ENCODE data around the gene MAGI1.

MAGI1 gene

GRCh38 chr3:65391068-65391467 lies 647.6 kb downstream of the MAGI1 start:
- H3K4me1 ChIP-seq (ENCODE audit: control insufficient read depth in 1 of 2, insufficient read depth in 1 of 2, low read depth in 1 of 2, low read length in 1 of 2): no peaks in the 10 kb centered on the region
- no peaks in the 10 kb centered on the region for H3K27me3 ChIP-seq
- no peaks in the 10 kb centered on the region for H3K36me3 ChIP-seq
- no peak overlapping the region for H3K4me3 ChIP-seq (ENCODE audit: low read depth in 1 of 2, low read length in 1 of 2)
- no peaks in the 10 kb centered on the region for H3K9me3 ChIP-seq
- no peak for TF ChIP-seq CTCF (IDR thresholded peaks at IDR 0.05)
- H3K27ac ChIP-seq: no peak overlapping the region

- TF ChIP-seq CTCF (IDR thresholded peaks at IDR 0.05): no peak
- Histone ChIP-seq H3K9me3 (no peaks in the 10 kb centered on the region), H3K27ac (no peak overlapping the region), H3K4me1 (ENCODE audit: control insufficient read depth in 1 of 2, insufficient read depth in 1 of 2, low read depth in 1 of 2, low read length in 1 of 2) (no peaks in the 10 kb centered on the region), H3K27me3 (no peaks in the 10 kb centered on the region), H3K36me3 (no peaks in the 10 kb centered on the region), H3K4me3 (ENCODE audit: low read depth in 1 of 2, low read length in 1 of 2) (no peak overlapping the region)
Observed at GRCh38 chr3:65385805-65386204, 652.9 kb downstream of the MAGI1 start.

GRCh38 chr3:65381496-65382010 lies 657.2 kb downstream of the MAGI1 start:
- Histone ChIP-seq H3K4me1 (ENCODE audit: control insufficient read depth in 1 of 2, insufficient read depth in 1 of 2, low read depth in 1 of 2, low read length in 1 of 2) (no peaks in the 10 kb centered on the region), H3K9me3 (no peaks in the 10 kb centered on the region), H3K27me3 (no peaks in the 10 kb centered on the region), H3K4me3 (ENCODE audit: low read depth in 1 of 2, low read length in 1 of 2) (no peak overlapping the region), H3K27ac (no peak overlapping the region), H3K36me3 (no peaks in the 10 kb centered on the region)
- no peak for TF ChIP-seq CTCF (IDR thresholded peaks at IDR 0.05)

- Histone ChIP-seq H3K4me1 (ENCODE audit: control insufficient read depth in 1 of 2, insufficient read depth in 1 of 2, low read depth in 1 of 2, low read length in 1 of 2) (no peaks in the 10 kb centered on the region), H3K36me3 (no peaks in the 10 kb centered on the region), H3K27ac (no peak overlapping the region), H3K27me3 (no peaks in the 10 kb centered on the region), H3K4me3 (ENCODE audit: low read depth in 1 of 2, low read length in 1 of 2) (no peak overlapping the region), H3K9me3 (no peaks in the 10 kb centered on the region)
- TF ChIP-seq CTCF (IDR thresholded peaks at IDR 0.05): no peak
Observed at GRCh38 chr3:65379223-65379622, 659.5 kb downstream of the MAGI1 start.

GRCh38 chr3:65377637-65378036 lies 661.1 kb downstream of the MAGI1 start:
- H3K36me3 ChIP-seq: no peaks in the 10 kb centered on the region
- H3K4me3 ChIP-seq (ENCODE audit: low read depth in 1 of 2, low read length in 1 of 2): no peak overlapping the region
- no peak overlapping the region for H3K27ac ChIP-seq
- H3K4me1 ChIP-seq (ENCODE audit: control insufficient read depth in 1 of 2, insufficient read depth in 1 of 2, low read depth in 1 of 2, low read length in 1 of 2): no peaks in the 10 kb centered on the region
- no peak for TF ChIP-seq CTCF (IDR thresholded peaks at IDR 0.05)
- no peaks in the 10 kb centered on the region for H3K9me3 ChIP-seq
- H3K27me3 ChIP-seq: no peaks in the 10 kb centered on the region

- H3K27ac ChIP-seq: no peak overlapping the region
- H3K36me3 ChIP-seq: no peaks in the 10 kb centered on the region
- no peaks in the 10 kb centered on the region for H3K4me1 ChIP-seq (ENCODE audit: control insufficient read depth in 1 of 2, insufficient read depth in 1 of 2, low read depth in 1 of 2, low read length in 1 of 2)
- no peaks in the 10 kb centered on the region for H3K27me3 ChIP-seq
- H3K4me3 ChIP-seq (ENCODE audit: low read depth in 1 of 2, low read length in 1 of 2): no peak overlapping the region
- H3K9me3 ChIP-seq: no peaks in the 10 kb centered on the region
- TF ChIP-seq CTCF (IDR thresholded peaks at IDR 0.05): no peak
Observed at GRCh38 chr3:65376426-65376825, 662.3 kb downstream of the MAGI1 start.

Measured in neutrophil (primary cell).